HG02798 (cell line): ENCODE data around the gene LYRM2.

Experiments used
- ATAC-seq: cut with Tn5 transposase; IDR thresholded peaks from one replicate; pipeline ENCODE4 v1.9.1; 2021; ENCODE audit warnings: mild to moderate bottlenecking; ENCODE audit not compliant: unreplicated experiment, poor library complexity

LYRM2 gene

DNA sequence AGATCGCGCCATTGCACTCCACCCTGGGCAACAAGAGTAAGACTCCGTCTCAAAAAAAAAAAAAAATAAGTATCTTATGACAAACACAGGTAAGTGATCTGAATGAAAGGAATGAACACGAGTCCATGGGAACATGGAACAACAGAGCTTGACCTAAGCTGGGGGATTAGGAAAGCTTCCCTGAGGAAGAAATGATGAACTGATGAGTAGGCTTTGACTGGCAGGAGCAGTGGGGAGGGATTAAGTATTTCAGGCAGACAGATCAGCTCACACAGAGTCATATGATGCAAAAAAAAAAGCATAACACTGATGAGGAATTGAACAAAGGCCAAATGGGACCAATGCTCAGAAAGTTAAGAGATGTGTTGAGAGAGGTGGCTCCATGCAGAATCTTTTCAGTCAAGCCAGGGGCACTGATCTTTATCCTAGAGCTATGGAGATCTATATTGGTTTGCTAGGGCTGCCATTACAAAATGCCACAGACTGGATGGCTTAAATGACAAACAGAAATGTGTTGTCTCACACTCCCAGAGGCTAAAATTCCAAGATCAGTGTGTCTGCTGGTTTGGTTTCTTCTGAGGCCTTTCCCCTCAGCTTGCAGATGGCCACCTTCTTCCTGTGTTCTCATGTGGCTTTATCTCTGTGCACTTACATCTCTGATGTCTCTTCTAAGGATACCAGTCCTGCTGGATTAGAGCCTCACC lies 120.0 kb downstream of the LYRM2 start:
- ATAC-seq: no peak
